Panc1 (cell line): ENCODE results near the gene OR9A4. TPM values are rescaled to one million over a fixed set of nuclear protein-coding genes. Genes with fewer than 3 reads are reported as not detected.

Experiments
- ATAC-seq: fragments of 200-7000 bp; cut with Tn5 transposase; 2 replicates; pipeline ENCODE4 v1.9.1; 2020; ENCODE audit warnings: mild to moderate bottlenecking, moderate library complexity
- BruUV-seq: library from RNA; stranded (reverse); fragments of 400-500 nt; replicated peaks from 2 replicates; lab custom pipeline; 2021; lab: Mats Ljungman, UMichigan
- CTCF ChIA-PET: fragments of 300-600 bp; sonication (Branson Sonifier 250); formaldehyde crosslinking; loops from one replicate; lab custom pipeline; 2022; ENCODE audit warnings: antibody characterized with exemption; lab: Charles Lee
- POLR2A ChIA-PET: fragments of 300-600 bp; sonication (Branson Sonifier 250); formaldehyde crosslinking; loops from one replicate; lab custom pipeline; 2022; ENCODE audit warnings: antibody characterized with exemption; lab: Charles Lee
- DNase-seq: peaks from one replicate; pipeline ENCODE4 v3.0.0-alpha.2; 2010; ENCODE audit warnings: low read depth, low spot score
- H3K27ac ChIP-seq: 2 replicates; pipeline ENCODE4 v1.5.1; 2011; ENCODE audit warnings: mild to moderate bottlenecking, low read length, inconsistent platforms
- H3K27me3 ChIP-seq: fragments of 200-500 bp; sonication (Bioruptor generic); 2 replicates; pipeline ENCODE4 v1.6.0; 2014; ENCODE audit warnings: low read length, inconsistent platforms; ENCODE audit not compliant: control insufficient read depth, insufficient read depth
- H3K36me3 ChIP-seq: fragments of 200-500 bp; sonication (Bioruptor generic); 2 replicates; pipeline ENCODE4 v1.5.1; 2014; ENCODE audit warnings: inconsistent platforms, mild to moderate bottlenecking, low read length, moderate library complexity; ENCODE audit not compliant: control insufficient read depth, insufficient read depth
- H3K4me1 ChIP-seq: 2 replicates; pipeline ENCODE4 v1.5.1; 2011; ENCODE audit warnings: inconsistent platforms, mild to moderate bottlenecking, low read length, moderate library complexity; ENCODE audit not compliant: control insufficient read depth, insufficient read depth
- H3K4me3 ChIP-seq, 2 experiments: 2 replicates each; pipeline ENCODE4 v1.5.1; 2011 to 2012; ENCODE audit warnings: low read depth in 2 of 2, low read length in 2 of 2, mild to moderate bottlenecking in 2 of 2, inconsistent platforms in 1 of 2, moderate library complexity in 1 of 2
- H3K9me3 ChIP-seq: fragments of 200-500 bp; sonication (Bioruptor generic); 2 replicates; pipeline ENCODE4 v1.5.1; 2014; ENCODE audit warnings: low read depth, mild to moderate bottlenecking, inconsistent platforms, low read length, moderate library complexity; ENCODE audit not compliant: control insufficient read depth, insufficient read depth
- POLR2AphosphoS5 ChIP-seq: IDR thresholded peaks from 2 replicates; pipeline ENCODE4 v1.6.1; 2012; ENCODE audit warnings: mild to moderate bottlenecking, low read depth, low read length, moderate library complexity
- REST ChIP-seq, 2 experiments: IDR thresholded peaks; 2 replicates each; pipeline ENCODE4 v1.6.1; 2011 to 2012; ENCODE audit warnings: low read depth in 2 of 2, control low read depth in 1 of 2, low read length in 1 of 2, mild to moderate bottlenecking in 1 of 2, moderate library complexity in 1 of 2; ENCODE audit not compliant: insufficient read depth in 1 of 2
- SIN3A ChIP-seq: IDR thresholded peaks from 2 replicates; pipeline ENCODE4 v1.6.1; 2012; ENCODE audit warnings: low read depth, mild to moderate bottlenecking, low read length, moderate library complexity, borderline replicate concordance; ENCODE audit not compliant: insufficient read depth
- TCF7L2 ChIP-seq: IDR thresholded peaks from 2 replicates; pipeline ENCODE4 v1.6.1; 2011; ENCODE audit warnings: mild to moderate bottlenecking, low read depth, low read length, inconsistent platforms
- in situ Hi-C: cut with HindIII; loops from 2 replicates; pipeline ENCODE4 v1.10.0; 2016; ENCODE audit warnings: low sequenced_read_pairs, low pct_unique_long_range_greater_than_20kb
- intact Hi-C: fragments of 100-400 bp; cut with micrococcal nuclease; formaldehyde crosslinking; loops from one replicate; pipeline ENCODE4 v1.10.0; 2022; ENCODE audit not compliant: unreplicated experiment
- total RNA-seq: library from RNA; stranded (reverse); gene quantifications from one replicate; pipeline ENCODE4 v1.2.1, GENCODE V29; 2021; ENCODE audit not compliant: unreplicated experiment
- TF ChIP-seq, protein P1 (sequence below): fragments of 450-650 bp; IDR thresholded peaks from 2 replicates; pipeline ENCODE4 v1.5.1; 2017; ENCODE audit warnings: mild to moderate bottlenecking

The OR9A4 gene
- total RNA-seq, 1 experiment from 2014 or later: not detected

DNA sequence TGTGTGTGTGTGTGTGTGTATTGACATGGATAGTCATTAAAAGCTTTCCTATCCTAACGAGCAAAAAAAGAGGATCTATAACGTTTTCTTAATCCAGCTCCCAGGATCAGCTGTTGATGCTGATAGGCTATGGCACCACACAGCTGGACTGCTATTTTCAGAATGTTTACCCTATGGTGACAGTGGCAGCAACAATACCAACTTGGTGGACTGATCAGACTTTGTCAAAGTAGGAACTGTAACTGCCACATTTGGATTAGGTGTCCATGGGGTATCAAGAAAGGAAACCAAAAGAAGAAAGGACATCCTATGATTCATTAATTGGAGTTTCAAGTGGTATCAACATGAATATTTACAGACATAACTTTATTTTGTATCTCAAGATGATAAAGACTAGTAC, 33.3 kb downstream of the OR9A4 start:
- no peak for TF ChIP-seq POLR2AphosphoS5
- TF ChIP-seq, protein P1, sequence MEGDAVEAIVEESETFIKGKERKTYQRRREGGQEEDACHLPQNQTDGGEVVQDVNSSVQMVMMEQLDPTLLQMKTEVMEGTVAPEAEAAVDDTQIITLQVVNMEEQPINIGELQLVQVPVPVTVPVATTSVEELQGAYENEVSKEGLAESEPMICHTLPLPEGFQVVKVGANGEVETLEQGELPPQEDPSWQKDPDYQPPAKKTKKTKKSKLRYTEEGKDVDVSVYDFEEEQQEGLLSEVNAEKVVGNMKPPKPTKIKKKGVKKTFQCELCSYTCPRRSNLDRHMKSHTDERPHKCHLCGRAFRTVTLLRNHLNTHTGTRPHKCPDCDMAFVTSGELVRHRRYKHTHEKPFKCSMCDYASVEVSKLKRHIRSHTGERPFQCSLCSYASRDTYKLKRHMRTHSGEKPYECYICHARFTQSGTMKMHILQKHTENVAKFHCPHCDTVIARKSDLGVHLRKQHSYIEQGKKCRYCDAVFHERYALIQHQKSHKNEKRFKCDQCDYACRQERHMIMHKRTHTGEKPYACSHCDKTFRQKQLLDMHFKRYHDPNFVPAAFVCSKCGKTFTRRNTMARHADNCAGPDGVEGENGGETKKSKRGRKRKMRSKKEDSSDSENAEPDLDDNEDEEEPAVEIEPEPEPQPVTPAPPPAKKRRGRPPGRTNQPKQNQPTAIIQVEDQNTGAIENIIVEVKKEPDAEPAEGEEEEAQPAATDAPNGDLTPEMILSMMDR: no peak
- TF ChIP-seq TCF7L2: no peak
- TF ChIP-seq REST (IDR thresholded peaks at IDR 0.05; ENCODE audit: insufficient read depth in 1 of 2, low read depth in 2 of 2, low read length in 1 of 2): no peak
- TF ChIP-seq SIN3A: no peak
- CTCF ChIA-PET: no interaction called here
- no peak for ATAC-seq
- no TSS peak for BruUV-seq
- POLR2A ChIA-PET: no interaction called here
- no peak overlapping the region for H3K27ac ChIP-seq
- no peak overlapping the region for H3K4me3 ChIP-seq
- in situ Hi-C loops (no loop called here), intact Hi-C loops (no loop called here)
- H3K9me3 ChIP-seq: no peaks in the 10 kb centered on the region
- H3K27me3 ChIP-seq: no peaks in the 10 kb centered on the region
- H3K36me3 ChIP-seq: no peaks in the 10 kb centered on the region
- no peak for DNase-seq
- no peaks in the 10 kb centered on the region for H3K4me1 ChIP-seq

DNA sequence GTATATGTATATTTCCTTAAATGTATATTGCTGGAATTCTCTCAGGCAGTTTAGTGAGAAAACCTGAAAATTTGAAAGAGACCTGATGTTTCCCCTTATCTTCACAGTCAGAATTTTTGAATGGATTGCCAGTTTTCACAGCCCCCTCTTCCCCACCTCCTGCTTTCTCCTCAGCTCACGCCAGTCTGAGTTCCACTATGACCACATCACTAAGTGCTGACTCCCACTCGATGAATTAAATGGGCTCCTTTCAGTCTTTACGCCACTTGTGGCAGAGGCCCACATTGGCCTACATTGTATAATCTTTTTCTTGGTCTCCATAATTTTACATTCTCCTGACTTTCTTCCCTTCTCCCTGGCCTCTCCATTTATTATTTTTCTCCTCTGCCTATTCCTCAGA, 33.7 kb downstream of the OR9A4 start:
- BruUV-seq: no TSS peak
- TF ChIP-seq TCF7L2 (no peak), SIN3A (no peak), REST (IDR thresholded peaks at IDR 0.05; ENCODE audit: insufficient read depth in 1 of 2, low read depth in 2 of 2, low read length in 1 of 2) (no peak), POLR2AphosphoS5 (no peak)
- TF ChIP-seq, protein P1: no peak
- intact Hi-C loops (no loop called here), in situ Hi-C loops (no loop called here)
- Histone ChIP-seq H3K9me3 (no peaks in the 10 kb centered on the region), H3K4me1 (no peaks in the 10 kb centered on the region), H3K27ac (no peak overlapping the region), H3K36me3 (no peaks in the 10 kb centered on the region), H3K27me3 (no peaks in the 10 kb centered on the region), H3K4me3 (no peak overlapping the region)
- DNase-seq: no peak
- ChIA-PET CTCF (no interaction called here), POLR2A (no interaction called here)
- no peak for ATAC-seq
